IMR-90 (cell line): Measurements from ENCODE around the gene IFNAR2. TPM values are rescaled to one million over a fixed set of nuclear protein-coding genes. Genes with fewer than 3 reads are reported as not detected.

Experiments used
- ATAC-seq: fragments of 200-7000 bp; cut with Tn5 transposase; 2 replicates; pipeline ENCODE4 v1.9.1; 2020; ENCODE audit warnings: low read depth, mild to moderate bottlenecking, moderate library complexity
- BruUV-seq: library from RNA; stranded (reverse); fragments of 400-500 nt; replicated peaks from 2 replicates; lab custom pipeline; 2021; lab: Mats Ljungman, UMichigan
- CTCF ChIA-PET: fragments of 300-600 bp; formaldehyde crosslinking; extraction: SDS; loops from one replicate; lab custom pipeline; 2021; ENCODE audit warnings: antibody characterized with exemption; lab: Yijun Ruan, JAX
- POLR2A ChIA-PET: fragments of 300-600 bp; sonication (Branson Sonifier 250); formaldehyde crosslinking; loops from one replicate; lab custom pipeline; 2022; ENCODE audit warnings: antibody characterized with exemption; ENCODE audit not compliant: unreplicated experiment; lab: Charles Lee
- DNase-seq: peaks from one replicate; pipeline ENCODE4 v3.0.0; 2013
- H2AFZ ChIP-seq: replicated peaks from 2 replicates; pipeline ENCODE3; 2013; ENCODE audit warnings: low read length, mild to moderate bottlenecking; ENCODE audit not compliant: poor library complexity
- H2AK5ac ChIP-seq: 2 replicates; pipeline ENCODE4 v1.6.1; 2013; ENCODE audit warnings: low read depth, low read length, inconsistent platforms
- H2AK9ac ChIP-seq: replicated peaks from 2 replicates; pipeline ENCODE3; 2013; ENCODE audit warnings: mild to moderate bottlenecking, low read depth, low read length, moderate library complexity; ENCODE audit not compliant: poor library complexity
- H2BK120ac ChIP-seq: 2 replicates; pipeline ENCODE4 v1.6.1; 2013; ENCODE audit warnings: low read depth, low read length, inconsistent platforms
- H2BK15ac ChIP-seq: 3 replicates; pipeline ENCODE4 v1.6.1; 2013; ENCODE audit warnings: low read depth, low read length, inconsistent platforms
- H2BK20ac ChIP-seq: 2 replicates; pipeline ENCODE4 v1.6.1; 2013; ENCODE audit warnings: low read depth, mild to moderate bottlenecking, inconsistent platforms, low read length, moderate library complexity
- H2BK5ac ChIP-seq: 2 replicates; pipeline ENCODE4 v1.6.1; 2013; ENCODE audit warnings: mild to moderate bottlenecking, low read depth, low read length, inconsistent platforms; ENCODE audit not compliant: poor library complexity, severe bottlenecking
- H3K14ac ChIP-seq: replicated peaks from 2 replicates; pipeline ENCODE4 v1.6.1; 2013; ENCODE audit warnings: low read depth, low read length, inconsistent platforms
- H3K18ac ChIP-seq: 2 replicates; pipeline ENCODE4 v1.6.1; 2013; ENCODE audit warnings: low read depth, low read length, control low read depth
- H3K23ac ChIP-seq: 2 replicates; pipeline ENCODE4 v1.6.1; 2013; ENCODE audit warnings: low read depth, low read length, inconsistent platforms
- H3K27ac ChIP-seq: 2 replicates; pipeline ENCODE4 v1.5.1; 2013; ENCODE audit warnings: mild to moderate bottlenecking, control low read depth, low read length; ENCODE audit not compliant: insufficient read depth
- H3K27me3 ChIP-seq: 2 replicates; pipeline ENCODE4 v1.6.1; 2013; ENCODE audit warnings: low read length; ENCODE audit not compliant: control insufficient read depth, insufficient read depth
- H3K36me3 ChIP-seq: 2 replicates; pipeline ENCODE4 v1.6.1; 2013; ENCODE audit warnings: low read length, mixed read lengths; ENCODE audit not compliant: control insufficient read depth, insufficient read depth
- H3K4ac ChIP-seq: 2 replicates; pipeline ENCODE4 v1.6.1; 2013; ENCODE audit warnings: low read depth, low read length, inconsistent platforms
- H3K4me1 ChIP-seq: 2 replicates; pipeline ENCODE4 v1.6.1; 2013; ENCODE audit warnings: low read length, mixed read lengths; ENCODE audit not compliant: control insufficient read depth, insufficient read depth
- H3K4me2 ChIP-seq: 2 replicates; pipeline ENCODE4 v1.6.1; 2013; ENCODE audit warnings: low read depth, mild to moderate bottlenecking, control low read depth, low read length, moderate library complexity
- H3K4me3 ChIP-seq: 2 replicates; pipeline ENCODE4 v1.5.1; 2013; ENCODE audit warnings: low read depth, mild to moderate bottlenecking, control low read depth, low read length, moderate library complexity; ENCODE audit not compliant: insufficient read depth
- H3K56ac ChIP-seq: 2 replicates; pipeline ENCODE4 v1.6.1; 2013; ENCODE audit warnings: low read length, inconsistent platforms; ENCODE audit not compliant: insufficient read depth; ENCODE audit errors: extremely low read depth
- H3K79me1 ChIP-seq, 2 experiments: 2 replicates each; pipeline ENCODE4 v1.6.1; 2013; ENCODE audit warnings: low read length in 2 of 2, inconsistent platforms in 1 of 2, low read depth in 1 of 2
- H3K9ac ChIP-seq: 2 replicates; pipeline ENCODE4 v1.6.1; 2013; ENCODE audit warnings: low read depth, low read length, control low read depth
- H3K9me1 ChIP-seq: 2 replicates; pipeline ENCODE4 v1.6.1; 2013; ENCODE audit warnings: low read length, inconsistent platforms; ENCODE audit not compliant: insufficient read depth
- H3K9me3 ChIP-seq: 2 replicates; pipeline ENCODE4 v1.6.1; 2013; ENCODE audit warnings: low read length; ENCODE audit not compliant: control insufficient read depth, insufficient read depth
- H4K20me1 ChIP-seq: 2 replicates; pipeline ENCODE4 v1.6.1; 2013; ENCODE audit warnings: low read length, inconsistent platforms; ENCODE audit not compliant: insufficient read depth
- H4K5ac ChIP-seq: 2 replicates; pipeline ENCODE4 v1.6.1; 2013; ENCODE audit warnings: mild to moderate bottlenecking, low read depth, low read length, control low read depth
- H4K8ac ChIP-seq, 2 experiments: 2 replicates each; pipeline ENCODE4 v1.6.1; 2013; ENCODE audit warnings: low read depth in 2 of 2, low read length in 2 of 2, control low read depth in 1 of 2, inconsistent platforms in 1 of 2
- H4K91ac ChIP-seq: 2 replicates; pipeline ENCODE4 v1.6.1; 2013; ENCODE audit warnings: low read depth, low read length, inconsistent platforms; ENCODE audit not compliant: insufficient read depth
- BHLHE40 ChIP-seq: fragments of 150-350 bp; IDR thresholded peaks from 2 replicates; pipeline ENCODE4 v1.6.1; 2016; ENCODE audit warnings: mild to moderate bottlenecking, low read depth, low read length
- CEBPB ChIP-seq: IDR thresholded peaks from 2 replicates; pipeline ENCODE4 v1.6.1; 2012; ENCODE audit warnings: low read depth, low read length, improper control_type of control experiment
- CHD1 ChIP-seq: IDR thresholded peaks from 2 replicates; pipeline ENCODE4 v1.6.1; 2012; ENCODE audit warnings: low read depth, low read length, improper control_type of control experiment
- FOS ChIP-seq: fragments of 150-350 bp; IDR thresholded peaks from 2 replicates; pipeline ENCODE4 v1.6.1; 2016; ENCODE audit warnings: low read depth, low read length
- MAFK ChIP-seq: IDR thresholded peaks from 2 replicates; pipeline ENCODE4 v1.6.1; 2012; ENCODE audit warnings: low read depth, low read length, improper control_type of control experiment
- MAZ ChIP-seq: IDR thresholded peaks from 2 replicates; pipeline ENCODE4 v1.6.1; 2012; ENCODE audit warnings: low read depth, mild to moderate bottlenecking, low read length, improper control_type of control experiment, moderate library complexity, borderline replicate concordance
- MXI1 ChIP-seq: IDR thresholded peaks from 2 replicates; pipeline ENCODE4 v1.6.1; 2012; ENCODE audit warnings: low read depth, mild to moderate bottlenecking, low read length, moderate library complexity, borderline replicate concordance
- NFE2L2 ChIP-seq: fragments of 150-350 bp; IDR thresholded peaks from 2 replicates; pipeline ENCODE4 v1.6.1; 2016; ENCODE audit warnings: low read depth, mild to moderate bottlenecking, low read length
- POLR2A ChIP-seq: IDR thresholded peaks from 2 replicates; pipeline ENCODE4 v1.6.1; 2012; ENCODE audit warnings: mild to moderate bottlenecking, low read depth, low read length
- RAD21 ChIP-seq: IDR thresholded peaks from 2 replicates; pipeline ENCODE4 v1.6.1; 2012; ENCODE audit warnings: low read length, improper control_type of control experiment
- RCOR1 ChIP-seq: IDR thresholded peaks from 2 replicates; pipeline ENCODE4 v1.6.1; 2012; ENCODE audit warnings: mild to moderate bottlenecking, low read length, improper control_type of control experiment; ENCODE audit not compliant: insufficient replicate concordance
- RFX5 ChIP-seq: IDR thresholded peaks from 2 replicates; pipeline ENCODE4 v1.8.0; 2012; ENCODE audit warnings: low read depth, mild to moderate bottlenecking, low read length, moderate library complexity
- SMC3 ChIP-seq: fragments of 150-350 bp; IDR thresholded peaks from 2 replicates; pipeline ENCODE4 v1.6.1; 2016; ENCODE audit warnings: low read depth, mild to moderate bottlenecking, antibody characterized with exemption, low read length, moderate library complexity
- USF2 ChIP-seq: fragments of 150-350 bp; IDR thresholded peaks from 2 replicates; pipeline ENCODE4 v1.6.1; 2017; ENCODE audit warnings: mild to moderate bottlenecking, antibody characterized with exemption, low read length, low read depth
- WGBS, 2 experiments: methylation state at CpG; one replicate each; pipeline versions ENCODE4 v1.1.5 to v1.1.7; 2013; ENCODE audit warnings: missing lambda C conversion rate in 2 of 2; ENCODE audit not compliant: insufficient read length in 1 of 2; ENCODE audit errors: extremely low coverage in 2 of 2; 5-methylcytosine and 5-hydroxymethylcytosine counted together
- dilution Hi-C: fragments of 300-500 bp; cut with HindIII; formaldehyde crosslinking; loops from one replicate; pipeline ENCODE4 v1.14.3; 2018; ENCODE audit warnings: low sequenced_read_pairs; ENCODE audit not compliant: unreplicated experiment
- in situ Hi-C: fragments of 300-500 bp; cut with MboI; formaldehyde crosslinking; loops from 3 replicates; pipeline ENCODE4 v1.14.3; 2019; ENCODE audit warnings: low sequenced_read_pairs, inconsistent platforms, mixed read lengths
- intact Hi-C: fragments of 100-400 bp; cut with micrococcal nuclease; formaldehyde crosslinking; loops from 2 replicates; pipeline ENCODE4 v1.10.0; 2022
- polyA plus RNA-seq, 3 experiments: library from polyadenylated mRNA; depleted of rRNA; stranded (reverse); fragments of >200 nt; gene quantifications; 2 replicates each; pipeline ENCODE4 v1.2.3, GENCODE V29; 2012; ENCODE audit warnings: low replicate concordance in 1 of 3
- total RNA-seq: library from RNA; depleted of rRNA; stranded (reverse); fragments of >200 nt; gene quantifications from 2 replicates; pipeline ENCODE4 v1.2.3, GENCODE V29; 2012
- TF ChIP-seq, protein P1 (sequence below): conservative IDR thresholded peaks from 2 replicates; pipeline ENCODE4 v1.5.1; 2012; ENCODE audit warnings: mild to moderate bottlenecking, low read depth, low read length, improper control_type of control experiment

The IFNAR2 gene
- total and polyA plus RNA-seq, 2 of the 4 experiments (the other 2 are of a cell fraction) = 6.3 to 13.9 TPM

DNA sequence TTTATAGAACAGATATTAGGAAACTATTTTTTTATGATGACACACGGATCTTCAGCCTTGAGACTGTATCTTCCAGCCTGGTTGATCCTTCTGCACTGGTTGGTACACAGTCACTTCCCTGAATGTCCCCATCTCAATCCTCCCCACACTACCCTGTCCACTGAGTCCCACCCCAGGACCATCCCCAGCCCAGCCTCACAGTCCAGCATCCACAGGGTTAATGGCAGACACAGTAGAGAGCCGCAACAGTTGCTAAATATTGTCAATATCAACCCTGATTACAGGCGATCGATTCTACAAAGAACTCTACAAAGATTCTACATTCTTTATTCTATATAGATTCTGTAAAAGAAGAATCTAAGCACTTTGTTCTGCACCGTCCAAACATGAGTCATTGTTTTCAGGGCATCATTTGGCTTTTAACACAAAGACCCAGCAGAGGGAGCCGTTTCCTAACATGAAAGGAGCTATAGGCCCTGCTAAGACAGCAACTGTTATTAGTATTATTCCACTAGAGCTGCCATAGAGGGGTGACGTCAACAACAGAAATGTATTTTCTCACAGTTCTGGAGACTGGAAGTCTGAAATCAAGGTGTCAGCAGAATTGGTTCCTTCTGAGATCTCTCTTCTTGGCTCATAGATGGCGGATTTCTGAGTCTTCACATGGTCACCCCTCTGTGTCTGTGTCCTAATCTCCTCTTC is 30.1 kb upstream of the IFNAR2 start (continued):
- peak; percentile 96 for TF ChIP-seq MAFK
- no peak for TF ChIP-seq NFE2L2

GRCh38 chr21:33201956-33202355 is 27.8 kb upstream of the IFNAR2 start:
- in situ Hi-C loops = no loop called here

More at GRCh38 chr21:33201956-33202355, 27.8 kb upstream of the IFNAR2 start:
- H3K4me2 ChIP-seq = no peak overlapping the region
- H3K4ac ChIP-seq = no peak overlapping the region
- no peak overlapping the region for H2BK5ac ChIP-seq
- no peaks in the 10 kb centered on the region for H3K79me1 ChIP-seq
- H3K14ac ChIP-seq = no peak overlapping the region
- H2AK5ac ChIP-seq = peak overlapping the region; percentile 65; the same call in 1 of the 2 replicates
- intact Hi-C loops (loop anchor here (5.0 kb wide), 1 partner anchor 405 kb away; no protein-coding TSS in a partner anchor), dilution Hi-C loops (no loop called here)
- no peak overlapping the region for H3K27ac ChIP-seq
- H3K9ac ChIP-seq = no peak overlapping the region
- H4K5ac ChIP-seq = no peak overlapping the region
- H2AK9ac ChIP-seq = no peak overlapping the region
- H3K4me1 ChIP-seq = peaks cover 10% of the 10 kb centered on the region
- no peak overlapping the region for H3K23ac ChIP-seq
- H4K91ac ChIP-seq = no peak overlapping the region
- peaks cover 8% of the 10 kb centered on the region for H4K20me1 ChIP-seq
- no peak overlapping the region for H3K18ac ChIP-seq
- no peak overlapping the region for H2BK120ac ChIP-seq
- no peak overlapping the region for H4K8ac ChIP-seq
- BruUV-seq = no TSS peak
- no peak overlapping the region for H3K56ac ChIP-seq
- H3K9me3 ChIP-seq = no peaks in the 10 kb centered on the region
- no peak overlapping the region for H3K4me3 ChIP-seq
- no peaks in the 10 kb centered on the region for H3K36me3 ChIP-seq
- 100% methylated on average over 1 of the region's 4 CpGs; no CpG with 5 or more reads in 1 of the 2 experiments for WGBS, 2 experiments
- peaks cover 13% of the 10 kb centered on the region for H3K9me1 ChIP-seq
- CTCF ChIA-PET = no interaction called here
- TF ChIP-seq FOS (no peak), RAD21 (no peak), BHLHE40 (no peak), MAZ (no peak), MXI1 (no peak), NFE2L2 (no peak), USF2 (no peak), RFX5 (no peak), CEBPB (no peak), CHD1 (no peak), SMC3 (no peak), POLR2A (no peak), RCOR1 (no peak)
- TF ChIP-seq, protein P1, sequence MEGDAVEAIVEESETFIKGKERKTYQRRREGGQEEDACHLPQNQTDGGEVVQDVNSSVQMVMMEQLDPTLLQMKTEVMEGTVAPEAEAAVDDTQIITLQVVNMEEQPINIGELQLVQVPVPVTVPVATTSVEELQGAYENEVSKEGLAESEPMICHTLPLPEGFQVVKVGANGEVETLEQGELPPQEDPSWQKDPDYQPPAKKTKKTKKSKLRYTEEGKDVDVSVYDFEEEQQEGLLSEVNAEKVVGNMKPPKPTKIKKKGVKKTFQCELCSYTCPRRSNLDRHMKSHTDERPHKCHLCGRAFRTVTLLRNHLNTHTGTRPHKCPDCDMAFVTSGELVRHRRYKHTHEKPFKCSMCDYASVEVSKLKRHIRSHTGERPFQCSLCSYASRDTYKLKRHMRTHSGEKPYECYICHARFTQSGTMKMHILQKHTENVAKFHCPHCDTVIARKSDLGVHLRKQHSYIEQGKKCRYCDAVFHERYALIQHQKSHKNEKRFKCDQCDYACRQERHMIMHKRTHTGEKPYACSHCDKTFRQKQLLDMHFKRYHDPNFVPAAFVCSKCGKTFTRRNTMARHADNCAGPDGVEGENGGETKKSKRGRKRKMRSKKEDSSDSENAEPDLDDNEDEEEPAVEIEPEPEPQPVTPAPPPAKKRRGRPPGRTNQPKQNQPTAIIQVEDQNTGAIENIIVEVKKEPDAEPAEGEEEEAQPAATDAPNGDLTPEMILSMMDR = no peak
- ATAC-seq (no peak), DNase-seq (no peak)
- H2BK20ac ChIP-seq = peak overlapping the region; percentile 17; the same call in 1 of the 2 replicates
- H2BK15ac ChIP-seq = no peak overlapping the region
- H2AFZ ChIP-seq = no peak overlapping the region
- POLR2A ChIA-PET = interaction anchor here (0.5 kb wide), 1 partner anchor 23 kb away, joined by 3 read pairs; no protein-coding TSS in a partner anchor
- no peaks in the 10 kb centered on the region for H3K27me3 ChIP-seq
